Measurements from ENCODE around the gene GALNT11. TPM values are rescaled to one million over a fixed set of nuclear protein-coding genes. Genes with fewer than 3 reads are reported as not detected.

GALNT11 gene
- total and polyA plus RNA-seq, 4 donors: 22.7 to 64.2 (median 35.4) TPM

DNA sequence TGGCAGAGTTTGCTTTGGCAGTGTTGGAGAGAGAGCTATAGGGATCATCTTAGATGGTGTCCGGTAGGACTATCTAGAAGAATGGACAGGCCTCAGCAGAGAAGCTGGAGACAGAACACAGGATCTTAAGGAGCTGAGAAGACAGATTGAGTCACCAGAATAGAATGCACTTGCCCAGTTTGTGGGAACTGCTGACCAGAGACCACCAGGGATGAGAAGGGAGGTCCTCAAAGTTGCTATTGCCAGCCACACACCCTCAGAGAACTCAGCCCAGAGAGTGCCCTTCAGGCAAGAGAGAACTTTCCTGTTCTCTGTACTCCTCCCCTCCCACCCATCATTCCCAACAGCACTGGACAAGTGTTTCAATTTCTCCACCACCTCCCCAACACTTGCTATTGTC is 25.3 kb upstream of the GALNT11 start:
- Histone ChIP-seq H3K4me1 (ENCODE audit: control insufficient read depth in 5 of 5, insufficient read depth in 5 of 5, low read length in 5 of 5) (no peaks in the 10 kb centered on the region), H3K9ac (ENCODE audit: insufficient read depth in 1 of 2, low read length in 2 of 2) (no peak overlapping the region), H3K4me3 (no peak overlapping the region), H3K27me3 (ENCODE audit: control insufficient read depth in 3 of 3, insufficient read depth in 3 of 3, low read length in 2 of 3) (no peaks in the 10 kb centered on the region), H3K36me3 (ENCODE audit: control insufficient read depth in 4 of 4, insufficient read depth in 4 of 4, low read length in 4 of 4) (no peaks in the 10 kb centered on the region), H3K9me3 (ENCODE audit: control insufficient read depth in 4 of 4, insufficient read depth in 3 of 4, low read length in 3 of 4) (peaks cover 0 to 2% (median 0%) of the 10 kb centered on the region in 4 donors), H3K27ac (ENCODE audit: low read depth in 1 of 2, low read length in 1 of 2) (no peak overlapping the region)
- WGBS, 2 donors: 79 to 83% methylated on average over 1 of the region's 1 CpG
- TF ChIP-seq, protein P1, sequence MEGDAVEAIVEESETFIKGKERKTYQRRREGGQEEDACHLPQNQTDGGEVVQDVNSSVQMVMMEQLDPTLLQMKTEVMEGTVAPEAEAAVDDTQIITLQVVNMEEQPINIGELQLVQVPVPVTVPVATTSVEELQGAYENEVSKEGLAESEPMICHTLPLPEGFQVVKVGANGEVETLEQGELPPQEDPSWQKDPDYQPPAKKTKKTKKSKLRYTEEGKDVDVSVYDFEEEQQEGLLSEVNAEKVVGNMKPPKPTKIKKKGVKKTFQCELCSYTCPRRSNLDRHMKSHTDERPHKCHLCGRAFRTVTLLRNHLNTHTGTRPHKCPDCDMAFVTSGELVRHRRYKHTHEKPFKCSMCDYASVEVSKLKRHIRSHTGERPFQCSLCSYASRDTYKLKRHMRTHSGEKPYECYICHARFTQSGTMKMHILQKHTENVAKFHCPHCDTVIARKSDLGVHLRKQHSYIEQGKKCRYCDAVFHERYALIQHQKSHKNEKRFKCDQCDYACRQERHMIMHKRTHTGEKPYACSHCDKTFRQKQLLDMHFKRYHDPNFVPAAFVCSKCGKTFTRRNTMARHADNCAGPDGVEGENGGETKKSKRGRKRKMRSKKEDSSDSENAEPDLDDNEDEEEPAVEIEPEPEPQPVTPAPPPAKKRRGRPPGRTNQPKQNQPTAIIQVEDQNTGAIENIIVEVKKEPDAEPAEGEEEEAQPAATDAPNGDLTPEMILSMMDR (IDR thresholded peaks at IDR 0.05; ENCODE audit: control extremely low read depth, extremely low read depth): no peak
- ATAC-seq (ENCODE audit: insufficient read depth, low FRiP score): no peak
- no peak for DNase-seq

DNA sequence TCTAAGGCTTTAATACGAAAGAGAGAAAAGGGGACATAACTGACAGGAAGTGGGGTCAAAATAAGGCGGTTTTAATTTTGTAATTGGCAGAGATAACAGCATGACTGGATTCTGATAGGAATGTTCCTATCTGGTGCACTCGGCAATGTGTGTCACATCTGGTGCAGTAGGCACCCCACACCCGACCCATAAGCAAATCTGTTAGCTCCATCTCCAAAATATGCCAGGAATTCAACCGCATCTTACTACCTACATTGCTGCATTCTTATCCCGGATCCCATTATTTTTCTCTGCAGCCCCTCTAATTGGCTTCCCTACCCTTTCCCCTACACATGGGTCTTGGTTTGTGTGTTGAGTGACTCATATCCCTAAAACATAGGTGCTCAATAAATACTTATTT is 19.1 kb upstream of the GALNT11 start:
- H3K27ac ChIP-seq (ENCODE audit: low read depth in 1 of 2, low read length in 1 of 2): no peak overlapping the region
- H3K27me3 ChIP-seq (ENCODE audit: control insufficient read depth in 3 of 3, insufficient read depth in 3 of 3, low read length in 2 of 3): peaks cover 0 to 3% (median 0%) of the 10 kb centered on the region in 3 donors
- H3K4me1 ChIP-seq (ENCODE audit: control insufficient read depth in 5 of 5, insufficient read depth in 5 of 5, low read length in 5 of 5): no peaks in the 10 kb centered on the region
- ATAC-seq (ENCODE audit: insufficient read depth, low FRiP score) (no peak), DNase-seq (no peak)
- TF ChIP-seq, protein P1 (IDR thresholded peaks at IDR 0.05; ENCODE audit: control extremely low read depth, extremely low read depth): no peak
- H3K4me3 ChIP-seq: no peak overlapping the region
- WGBS, 2 donors: 75 to 79% methylated on average over 6 of the region's 6 CpGs
- peaks cover 0 to 2% (median 0%) of the 10 kb centered on the region in 4 donors for H3K9me3 ChIP-seq (ENCODE audit: control insufficient read depth in 4 of 4, insufficient read depth in 3 of 4, low read length in 3 of 4)
- H3K9ac ChIP-seq (ENCODE audit: insufficient read depth in 1 of 2, low read length in 2 of 2): no peak overlapping the region
- H3K36me3 ChIP-seq (ENCODE audit: control insufficient read depth in 4 of 4, insufficient read depth in 4 of 4, low read length in 4 of 4): no peaks in the 10 kb centered on the region

GRCh38 chr7:152011860-152012259 is 13.6 kb upstream of the GALNT11 start:
- TF ChIP-seq, protein P1 (IDR thresholded peaks at IDR 0.05; ENCODE audit: control extremely low read depth, extremely low read depth): no peak
- Histone ChIP-seq H3K9me3 (ENCODE audit: control insufficient read depth in 4 of 4, insufficient read depth in 3 of 4, low read length in 3 of 4) (no peaks in the 10 kb centered on the region), H3K4me3 (no peak overlapping the region), H3K27me3 (ENCODE audit: control insufficient read depth in 3 of 3, insufficient read depth in 3 of 3, low read length in 2 of 3) (peaks cover 0 to 3% (median 0%) of the 10 kb centered on the region in 3 donors), H3K27ac (ENCODE audit: low read depth in 1 of 2, low read length in 1 of 2) (no peak overlapping the region), H3K9ac (ENCODE audit: insufficient read depth in 1 of 2, low read length in 2 of 2) (no peak overlapping the region), H3K4me1 (ENCODE audit: control insufficient read depth in 5 of 5, insufficient read depth in 5 of 5, low read length in 5 of 5) (no peaks in the 10 kb centered on the region), H3K36me3 (ENCODE audit: control insufficient read depth in 4 of 4, insufficient read depth in 4 of 4, low read length in 4 of 4) (no peaks in the 10 kb centered on the region)
- DNase-seq (no peak), ATAC-seq (ENCODE audit: insufficient read depth, low FRiP score) (no peak)
- 79 to 87% methylated on average over 3 of the region's 3 CpGs for WGBS, 2 donors

- DNase-seq (no peak), ATAC-seq (ENCODE audit: insufficient read depth, low FRiP score) (no peak)
- H3K9ac ChIP-seq (ENCODE audit: insufficient read depth in 1 of 2, low read length in 2 of 2): no peak overlapping the region
- H3K9me3 ChIP-seq (ENCODE audit: control insufficient read depth in 4 of 4, insufficient read depth in 3 of 4, low read length in 3 of 4): no peaks in the 10 kb centered on the region
- peaks cover 0 to 3% (median 0%) of the 10 kb centered on the region in 3 donors for H3K27me3 ChIP-seq (ENCODE audit: control insufficient read depth in 3 of 3, insufficient read depth in 3 of 3, low read length in 2 of 3)
- no peaks in the 10 kb centered on the region for H3K4me1 ChIP-seq (ENCODE audit: control insufficient read depth in 5 of 5, insufficient read depth in 5 of 5, low read length in 5 of 5)
- no peaks in the 10 kb centered on the region for H3K36me3 ChIP-seq (ENCODE audit: control insufficient read depth in 4 of 4, insufficient read depth in 4 of 4, low read length in 4 of 4)
- 96 to 100% methylated on average over 3 of the region's 3 CpGs for WGBS, 2 donors
- H3K27ac ChIP-seq (ENCODE audit: low read depth in 1 of 2, low read length in 1 of 2): no peak overlapping the region
- H3K4me3 ChIP-seq: no peak overlapping the region
- TF ChIP-seq, protein P1 (IDR thresholded peaks at IDR 0.05; ENCODE audit: control extremely low read depth, extremely low read depth): no peak
These were observed 12.2 kb upstream of the GALNT11 start for GRCh38 chr7:152013230-152013629.

All from lung (tissue), 12 donors.